ENCODE data around the gene NUBP2.

Gene NUBP2

GRCh38 chr16:1779741-1780676, 2.8 kb upstream of the NUBP2 start:
- no peak for DNase-seq (ENCODE audit: low read depth, low spot score)
- no peak overlapping the region for H3K4me3 ChIP-seq (ENCODE audit: low read length)

- H3K4me3 ChIP-seq (ENCODE audit: low read length), result no peak overlapping the region
- no peak for DNase-seq (ENCODE audit: low read depth, low spot score)
Measured at GRCh38 chr16:1780677-1781072, 2.1 kb upstream of the NUBP2 start.

DNA sequence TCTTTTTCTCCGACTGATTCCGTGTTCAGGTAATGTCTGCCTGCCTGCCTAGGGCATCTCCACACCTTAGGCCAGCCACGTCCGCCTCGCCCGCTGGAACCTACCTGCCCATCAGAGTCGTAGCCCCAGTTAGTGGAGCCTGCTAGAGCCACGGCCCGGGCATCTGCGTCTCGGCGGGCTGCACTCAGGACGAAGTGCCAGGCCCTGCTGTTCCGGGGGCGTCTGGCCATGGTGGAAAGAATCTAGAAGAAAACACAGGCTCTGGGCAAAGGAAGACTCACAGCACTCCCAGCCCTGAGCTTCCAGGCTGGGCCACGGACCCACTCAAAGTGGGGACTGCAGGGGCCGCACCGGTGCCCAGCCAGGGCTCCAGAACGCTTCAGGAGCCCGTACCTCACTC, 1.5 kb upstream of the NUBP2 start:
- no peak for DNase-seq (ENCODE audit: low read depth, low spot score)
- peak overlapping the region; percentile 75 for H3K4me3 ChIP-seq (ENCODE audit: low read length)

- no peak for DNase-seq (ENCODE audit: low read depth, low spot score)
- H3K4me3 ChIP-seq (ENCODE audit: low read length), result peak overlapping the region; percentile 75
Measured at GRCh38 chr16:1781758-1782407, 877 bp upstream of the NUBP2 start.

DNA sequence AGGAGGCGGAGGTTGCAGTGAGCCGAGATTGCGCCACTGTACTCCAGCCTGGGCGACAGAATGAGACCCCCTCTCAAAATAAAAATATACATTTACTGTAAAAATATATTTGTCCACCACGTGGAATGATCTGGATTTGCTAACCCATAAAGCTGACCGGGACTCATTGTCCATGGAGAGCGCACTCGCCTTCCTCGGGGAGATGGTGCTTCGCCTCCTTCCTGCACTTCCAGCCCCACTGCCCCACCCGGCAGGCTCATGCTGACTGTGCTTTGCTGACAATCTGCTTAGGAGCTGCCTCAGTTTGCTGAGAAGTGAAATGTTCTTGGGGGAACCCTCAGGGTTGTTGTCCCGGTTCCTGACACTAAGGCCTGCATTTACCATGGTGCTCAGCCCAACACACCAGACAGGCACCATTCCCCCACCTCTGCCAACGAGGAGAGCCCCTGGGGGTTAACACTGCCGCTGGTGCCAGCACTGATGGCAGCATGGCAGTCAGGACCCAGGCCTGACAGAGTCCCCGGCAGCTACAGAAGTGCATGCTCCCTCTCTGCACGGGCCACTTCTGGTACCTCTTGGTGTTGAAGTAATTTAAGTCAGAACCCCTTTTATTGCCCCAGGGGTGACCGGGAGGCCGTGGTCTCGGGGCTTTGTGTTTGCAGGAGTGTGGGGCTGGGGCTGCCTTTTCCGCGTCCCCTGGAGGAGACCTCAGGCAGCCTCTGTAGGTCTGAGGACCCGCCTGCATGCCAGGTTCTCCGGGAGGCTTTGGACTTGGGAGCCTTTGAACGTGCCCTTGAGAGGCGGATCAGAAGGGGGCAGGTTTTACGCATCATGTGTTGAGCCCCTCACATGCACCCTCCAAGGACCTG, 2.5 kb downstream of the NUBP2 start:
- no peak for DNase-seq (ENCODE audit: low read depth, low spot score)
- H3K4me3 ChIP-seq (ENCODE audit: low read length), result no peak overlapping the region

DNA sequence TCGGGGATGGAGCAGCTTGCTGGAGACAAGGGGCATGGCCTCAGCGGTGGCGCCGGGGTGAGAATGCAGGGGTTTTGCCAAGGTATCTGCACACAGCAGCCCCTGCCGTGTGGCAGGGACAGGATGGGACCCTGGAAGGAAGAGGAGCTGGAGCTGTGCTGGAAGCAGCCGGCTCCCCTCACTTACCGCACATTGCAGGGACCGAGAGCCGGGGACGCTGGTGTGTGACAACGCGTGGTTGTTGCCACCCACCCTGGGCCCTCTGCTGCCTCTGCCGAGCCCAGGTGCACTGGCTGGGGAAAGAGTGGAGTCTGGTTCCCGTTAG, 3.0 kb downstream of the NUBP2 start:
- no peak for DNase-seq (ENCODE audit: low read depth, low spot score)

GRCh38 chr16:1786242-1787055, 3.7 kb downstream of the NUBP2 start:
- H3K4me3 ChIP-seq (ENCODE audit: low read length), result no peak overlapping the region
- no peak for DNase-seq (ENCODE audit: low read depth, low spot score)

More for the DNA sequence above, 3.0 kb downstream of the NUBP2 start:
- no peak overlapping the region for H3K4me3 ChIP-seq (ENCODE audit: low read length)

- no peak overlapping the region for H3K4me3 ChIP-seq (ENCODE audit: low read length)
- no peak for DNase-seq (ENCODE audit: low read depth, low spot score)
Measured at GRCh38 chr16:1787056-1787321, 4.2 kb downstream of the NUBP2 start.

DNA sequence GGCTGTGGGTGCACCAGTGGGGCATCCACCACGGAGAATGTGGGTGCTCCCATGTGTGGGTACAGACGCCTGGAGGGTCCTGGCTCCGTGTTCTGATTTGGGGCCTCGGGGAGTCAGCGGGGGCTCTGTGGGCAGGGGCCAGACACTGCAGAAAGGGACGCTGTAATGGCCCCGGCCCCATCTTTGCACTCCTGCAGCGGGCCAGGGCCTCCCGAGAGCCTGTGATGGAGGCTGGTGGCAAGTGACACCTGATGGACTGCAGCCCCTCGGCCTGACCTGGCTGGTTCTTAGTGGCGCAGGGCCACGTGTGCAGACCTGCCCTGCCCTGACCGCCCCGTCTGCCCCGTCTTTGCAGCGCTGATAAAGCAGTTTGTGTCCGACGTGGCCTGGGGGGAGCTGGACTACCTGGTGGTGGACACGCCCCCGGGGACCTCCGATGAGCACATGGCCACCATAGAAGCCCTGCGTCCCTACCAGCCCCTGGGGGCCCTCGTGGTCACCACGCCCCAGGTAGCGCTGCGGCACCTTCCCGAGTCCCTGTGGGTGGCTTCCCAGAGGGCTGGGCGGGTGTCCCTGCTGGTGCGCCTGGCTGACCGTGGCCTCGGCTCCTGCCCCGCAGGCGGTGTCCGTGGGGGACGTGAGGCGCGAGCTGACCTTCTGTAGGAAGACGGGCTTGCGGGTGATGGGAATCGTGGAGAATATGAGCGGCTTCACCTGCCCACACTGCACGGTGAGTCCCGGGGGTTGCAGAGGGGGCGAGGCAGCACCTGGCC, 4.7 kb downstream of the NUBP2 start:
- H3K4me3 ChIP-seq (ENCODE audit: low read length), result no peak overlapping the region
- DNase-seq (ENCODE audit: low read depth, low spot score), result no peak

GRCh38 chr16:1788095-1788707, 5.4 kb downstream of the NUBP2 start:
- no peak for DNase-seq (ENCODE audit: low read depth, low spot score)
- no peak overlapping the region for H3K4me3 ChIP-seq (ENCODE audit: low read length)

GRCh38 chr16:1788708-1789100, 5.9 kb downstream of the NUBP2 start:
- no peak for DNase-seq (ENCODE audit: low read depth, low spot score)
- no peak overlapping the region for H3K4me3 ChIP-seq (ENCODE audit: low read length)

- DNase-seq (ENCODE audit: low read depth, low spot score), result no peak
- no peak overlapping the region for H3K4me3 ChIP-seq (ENCODE audit: low read length)
Measured at GRCh38 chr16:1789643-1790045, 6.9 kb downstream of the NUBP2 start.

GRCh38 chr16:1790261-1790610, 7.5 kb downstream of the NUBP2 start:
- DNase-seq (ENCODE audit: low read depth, low spot score), result no peak
- no peak overlapping the region for H3K4me3 ChIP-seq (ENCODE audit: low read length)

- DNase-seq (ENCODE audit: low read depth, low spot score), result no peak
- no peak overlapping the region for H3K4me3 ChIP-seq (ENCODE audit: low read length)
Measured at GRCh38 chr16:1790611-1791255, 8.0 kb downstream of the NUBP2 start.

DNA sequence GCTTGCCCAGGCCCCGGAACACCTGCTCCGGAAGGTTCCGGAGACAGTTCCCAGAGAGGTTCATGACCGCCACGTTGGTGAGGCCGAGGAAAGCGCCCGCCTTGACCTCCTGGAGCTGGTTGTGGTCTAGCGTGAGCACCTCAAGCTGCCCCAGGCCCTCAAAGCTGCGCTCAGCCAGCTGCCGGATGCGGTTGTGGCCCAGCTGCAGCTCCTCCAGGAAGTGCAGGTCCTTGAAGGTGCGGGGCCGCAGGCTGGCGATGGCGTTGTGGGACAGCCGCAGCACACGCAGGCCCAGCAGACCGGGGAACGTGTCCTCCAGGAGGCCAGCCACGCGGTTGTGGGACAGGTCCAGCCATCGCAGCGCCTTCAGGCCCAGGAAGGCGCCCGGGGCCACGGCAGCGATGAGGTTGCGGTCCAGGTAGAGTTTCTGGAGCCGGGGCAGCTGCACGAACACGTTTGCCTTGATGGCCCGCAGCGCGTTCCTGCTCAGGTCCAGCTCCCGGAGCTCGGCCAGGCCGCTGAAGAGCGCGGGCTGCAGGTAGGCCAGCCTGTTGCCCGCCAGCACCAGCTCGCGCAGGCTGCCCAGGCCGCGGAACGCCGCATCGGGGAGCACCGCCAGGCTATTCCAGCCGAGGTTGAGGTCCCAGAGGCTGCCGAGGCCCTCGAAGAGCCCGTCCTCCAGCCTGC, 8.6 kb downstream of the NUBP2 start:
- peak; percentile 75 for DNase-seq (ENCODE audit: low read depth, low spot score)
- H3K4me3 ChIP-seq (ENCODE audit: low read length), result no peak overlapping the region

DNA sequence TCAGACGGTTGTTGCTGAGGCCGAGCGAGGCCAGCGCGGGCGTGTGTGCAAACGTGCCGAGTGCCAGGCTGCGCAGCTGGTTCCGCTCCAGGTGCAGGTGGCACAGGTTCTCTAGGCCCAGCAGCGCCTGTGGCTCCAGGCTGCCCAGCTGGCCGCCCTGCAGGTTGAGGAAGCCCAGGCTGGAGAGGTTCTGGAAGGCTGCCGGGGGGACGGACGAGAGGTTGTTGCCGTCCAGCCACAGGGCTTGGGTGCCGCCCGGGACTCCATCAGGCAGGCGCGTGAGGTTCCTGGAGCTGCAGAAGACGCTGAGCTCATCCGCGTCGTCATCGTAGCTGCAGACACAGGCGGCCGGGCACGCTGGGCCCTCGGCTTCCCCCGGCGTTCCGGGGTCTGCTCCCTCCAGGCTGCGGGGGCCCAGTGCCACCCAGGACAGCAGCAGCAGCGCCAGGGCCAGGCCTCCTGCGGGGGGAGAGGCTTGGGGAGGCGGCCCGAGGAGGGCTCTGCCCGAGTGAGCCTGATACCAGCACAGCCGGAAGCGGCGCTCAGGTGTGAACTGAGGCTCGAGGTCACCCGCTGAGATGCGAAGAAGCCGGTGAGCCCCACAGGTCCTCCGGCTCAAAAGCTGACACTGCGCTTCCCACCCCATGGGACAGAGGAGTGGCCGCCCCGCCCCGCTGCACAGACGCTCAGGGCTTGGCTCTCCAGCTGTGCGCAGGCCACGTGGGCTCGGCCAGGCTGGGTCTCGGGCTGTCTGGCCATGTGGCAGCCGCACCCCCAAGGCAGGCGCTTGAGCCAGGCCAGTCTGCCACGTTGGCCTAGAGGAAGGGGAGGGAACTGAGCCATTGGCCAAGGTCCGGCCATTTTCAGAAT, 9.4 kb downstream of the NUBP2 start:
- H3K4me3 ChIP-seq (ENCODE audit: low read length), result no peak overlapping the region
- no peak for DNase-seq (ENCODE audit: low read depth, low spot score)

All from Jurkat, Clone E6-1 (cell line).